Cerebellar cortex (tissue), 1 donor: Measurements from ENCODE around the gene CACFD1.

ENCODE experiments used
- DNase-seq: peaks from one replicate; pipeline ENCODE4 v3.0.0-alpha.2; 2015; ENCODE audit warnings: low spot score

The CACFD1 gene

GRCh38 chr9:133464638-133465037 is 4.9 kb downstream of the CACFD1 start:
- DNase-seq: no peak

DNA sequence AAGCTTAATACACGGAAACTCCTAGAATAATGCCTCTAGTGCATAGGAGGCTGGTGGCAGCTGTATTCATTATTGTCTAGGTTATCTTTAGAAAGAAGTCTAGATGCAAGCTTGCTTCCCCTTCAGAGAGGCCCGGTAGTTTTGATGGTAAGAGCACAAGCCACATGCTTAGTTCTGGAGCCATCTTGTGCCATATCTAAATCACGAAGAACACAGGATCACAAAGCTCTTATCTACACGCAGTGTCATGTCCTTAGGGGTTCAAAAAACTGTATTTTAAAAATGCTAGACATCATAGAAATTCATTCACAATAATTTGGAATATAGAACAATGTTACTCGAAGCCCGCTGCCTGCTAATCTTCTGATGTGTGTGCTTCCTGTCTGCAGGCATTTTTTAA is 6.2 kb downstream of the CACFD1 start:
- no peak for DNase-seq

- DNase-seq: no peak
Measured at GRCh38 chr9:133467101-133467500, 7.3 kb downstream of the CACFD1 start.

DNA sequence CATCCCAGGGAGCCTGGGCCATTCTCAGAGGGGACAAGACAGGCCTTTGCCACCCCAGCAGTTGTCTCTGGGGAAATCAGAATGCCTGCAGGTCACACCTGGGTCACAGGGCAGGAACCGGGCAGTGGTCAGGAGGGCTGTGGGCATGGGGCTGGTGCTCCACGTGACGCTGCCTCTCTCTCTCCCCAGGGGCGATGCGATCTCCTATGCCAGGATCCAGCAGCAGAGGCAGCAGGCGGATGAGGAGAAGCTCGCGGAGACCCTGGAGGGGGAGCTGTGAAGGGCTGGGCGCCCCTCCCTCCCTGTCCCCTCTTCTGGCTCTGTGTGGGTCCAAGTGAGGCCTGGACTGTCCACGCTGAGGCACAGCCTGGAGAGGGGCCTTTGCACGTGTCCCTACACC is 8.6 kb downstream of the CACFD1 start:
- DNase-seq: no peak

GRCh38 chr9:133468777-133469421 is 9.1 kb downstream of the CACFD1 start:
- DNase-seq: no peak

- no peak for DNase-seq
Measured at GRCh38 chr9:133470427-133470924, 10.7 kb downstream of the CACFD1 start.

DNA sequence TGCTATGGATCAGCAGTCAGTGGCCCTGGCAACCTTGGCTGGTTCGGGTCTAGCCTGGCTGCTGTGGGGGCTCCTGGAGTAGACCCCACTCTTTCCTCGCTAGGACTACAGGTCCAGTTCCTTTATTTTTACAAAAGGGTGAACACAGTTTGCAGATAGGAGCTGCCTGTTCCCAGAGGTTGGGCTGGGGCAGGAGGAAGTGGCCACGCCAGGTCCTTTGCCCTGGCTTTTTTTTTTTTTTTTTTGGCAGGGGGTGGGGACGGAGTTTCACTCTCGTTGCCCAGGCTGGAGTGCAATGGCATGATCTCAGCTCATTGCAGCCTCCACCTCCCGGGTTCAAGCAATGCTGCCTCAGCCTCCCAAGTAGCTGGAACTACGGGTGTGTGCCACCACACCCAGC is 11.2 kb downstream of the CACFD1 start:
- DNase-seq: no peak

GRCh38 chr9:133471551-133472276 is 11.9 kb downstream of the CACFD1 start:
- DNase-seq: no peak

DNA sequence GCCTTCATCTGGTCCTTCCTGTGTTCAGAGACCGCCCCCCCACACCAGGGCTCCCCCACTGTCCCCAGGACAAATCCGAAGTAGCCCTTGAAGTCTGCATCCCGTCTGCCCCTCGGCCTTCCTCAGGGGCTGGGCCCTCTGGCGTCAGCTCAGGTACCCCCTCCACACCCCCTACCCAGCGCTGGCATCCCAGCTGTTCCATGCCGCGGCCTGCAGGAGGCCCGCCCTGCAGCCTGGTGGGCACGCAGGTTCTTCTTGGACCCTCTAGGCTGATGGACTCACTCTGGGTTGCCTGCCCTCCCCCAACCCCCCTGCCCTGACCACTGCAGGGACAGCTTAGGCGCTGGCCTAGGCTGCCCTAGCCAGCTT is 12.5 kb downstream of the CACFD1 start:
- DNase-seq: no peak

- no peak for DNase-seq
Measured at GRCh38 chr9:133472753-133473378, 13.1 kb downstream of the CACFD1 start.

DNA sequence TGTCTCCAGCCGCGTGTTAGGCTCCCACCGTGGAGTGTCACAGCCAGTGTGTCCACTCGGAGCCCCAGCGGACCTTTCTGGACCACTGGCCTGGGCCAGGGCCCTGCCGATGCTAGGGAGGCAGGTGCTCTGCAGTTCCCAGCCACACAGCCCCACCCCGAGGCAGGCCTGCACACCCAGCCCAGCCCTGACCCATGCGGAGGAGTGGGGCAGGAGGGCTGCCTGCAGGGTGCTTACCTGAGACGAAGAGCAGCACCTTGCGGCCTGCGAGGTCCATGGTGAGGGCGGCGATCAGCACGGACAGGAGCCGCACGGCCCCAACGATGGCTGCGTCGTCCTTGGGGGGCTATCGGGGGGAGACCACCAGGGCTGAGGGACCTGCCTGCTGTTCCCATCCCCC is 14.0 kb downstream of the CACFD1 start:
- DNase-seq: no peak

GRCh38 chr9:133474215-133474614 is 14.4 kb downstream of the CACFD1 start:
- no peak for DNase-seq

DNA sequence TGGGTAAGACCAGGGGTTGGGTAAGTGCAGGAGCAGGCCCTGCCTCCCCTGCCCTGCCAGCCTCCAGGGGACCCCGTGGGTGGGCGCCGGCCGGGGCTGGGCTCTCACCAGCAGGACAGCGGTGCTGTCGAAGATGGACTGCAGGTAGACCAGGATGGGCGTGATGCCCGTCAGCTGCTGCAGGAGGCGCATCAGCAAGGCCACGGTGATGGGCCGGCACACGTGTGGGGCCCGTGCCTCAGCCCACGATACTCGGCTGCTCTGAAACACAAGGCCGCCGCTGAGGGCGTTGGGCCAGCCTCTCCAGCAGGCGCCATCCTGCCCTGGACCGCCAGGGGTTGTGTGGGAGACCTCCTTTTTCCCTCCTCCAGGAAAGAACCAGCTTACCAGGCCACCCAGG is 15.1 kb downstream of the CACFD1 start:
- no peak for DNase-seq

GRCh38 chr9:133475292-133476012 is 15.7 kb downstream of the CACFD1 start:
- DNase-seq: no peak

DNA sequence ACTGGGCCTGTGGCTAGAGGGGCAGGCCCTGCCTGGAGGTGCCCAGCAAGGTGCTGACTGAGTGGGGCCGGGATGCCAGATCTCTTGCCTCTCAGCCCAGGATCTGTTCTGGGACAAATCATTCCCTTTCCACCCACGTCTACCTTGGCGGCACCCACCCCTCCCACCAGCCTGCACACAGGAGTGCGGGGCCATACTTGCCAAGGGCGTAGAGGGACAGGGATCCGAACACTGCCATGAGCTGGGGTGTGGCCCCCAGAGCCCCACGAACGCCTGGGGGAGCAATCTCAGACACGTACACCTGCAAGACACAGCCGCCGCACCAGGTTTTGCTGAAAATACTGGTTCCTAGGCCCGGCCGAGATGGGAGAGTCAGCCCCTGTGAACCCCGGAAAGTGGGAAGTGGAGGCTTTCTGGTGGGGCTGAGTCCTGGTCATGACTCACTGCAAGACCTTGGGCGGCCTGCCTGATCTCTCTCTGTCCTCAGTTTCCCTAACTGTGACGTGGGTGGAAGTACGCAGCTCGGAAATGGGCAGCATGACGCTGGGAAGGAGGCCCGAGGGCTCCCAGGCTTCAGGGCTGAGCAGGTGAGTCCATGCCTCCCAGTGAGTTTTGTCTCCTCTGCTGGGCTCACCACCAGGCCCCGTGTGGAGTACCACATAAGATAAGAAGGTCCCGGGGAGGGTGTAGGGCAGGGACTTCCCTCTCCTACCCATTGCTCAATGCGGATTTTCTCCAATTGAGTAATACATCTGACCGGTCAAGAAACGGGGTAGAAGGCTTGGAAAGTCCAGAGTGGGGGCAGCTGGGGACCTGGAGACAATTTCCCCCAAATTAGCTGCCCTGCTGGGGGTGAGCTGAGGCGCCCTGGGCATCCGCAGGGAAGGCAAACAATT is 16.5 kb downstream of the CACFD1 start:
- DNase-seq: no peak

DNA sequence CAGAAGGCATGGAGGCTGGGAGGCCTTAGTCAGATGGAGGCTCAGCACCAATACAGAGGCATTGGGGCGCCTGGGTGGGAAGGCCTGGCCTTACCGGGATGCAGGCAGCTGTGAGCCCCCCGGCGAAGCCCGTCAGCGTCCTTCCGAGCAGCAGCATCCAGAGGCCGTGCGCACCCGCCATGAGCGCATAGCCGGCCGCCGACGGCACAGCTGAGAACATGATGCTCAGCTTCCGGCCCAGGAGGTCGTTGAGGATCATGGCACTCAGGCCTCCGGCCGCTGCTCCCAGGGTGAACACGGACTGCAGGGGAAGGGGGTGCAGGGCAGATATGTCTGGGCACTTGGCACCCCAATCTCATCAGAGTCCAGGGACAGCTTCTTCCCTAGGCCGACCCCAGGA is 17.2 kb downstream of the CACFD1 start:
- no peak for DNase-seq

DNA sequence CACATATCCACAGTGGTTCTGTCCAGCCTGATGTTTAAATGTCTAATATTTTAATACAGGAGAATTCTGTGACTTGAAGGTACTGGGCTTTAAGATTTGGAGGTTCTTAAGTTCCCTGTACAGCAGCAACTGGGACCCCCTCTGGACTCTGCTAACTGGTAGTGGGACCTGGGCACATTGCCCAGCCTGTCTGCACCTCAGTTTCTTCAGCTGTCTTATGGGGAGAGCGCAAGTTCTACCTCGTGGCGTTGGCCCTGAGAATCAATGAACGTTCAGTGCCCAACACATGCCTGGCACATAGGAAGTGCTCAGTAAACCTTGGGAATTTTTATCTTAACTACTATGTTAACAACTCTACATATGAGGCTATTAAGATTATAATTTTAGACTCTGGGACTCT is 17.7 kb downstream of the CACFD1 start:
- no peak for DNase-seq

DNA sequence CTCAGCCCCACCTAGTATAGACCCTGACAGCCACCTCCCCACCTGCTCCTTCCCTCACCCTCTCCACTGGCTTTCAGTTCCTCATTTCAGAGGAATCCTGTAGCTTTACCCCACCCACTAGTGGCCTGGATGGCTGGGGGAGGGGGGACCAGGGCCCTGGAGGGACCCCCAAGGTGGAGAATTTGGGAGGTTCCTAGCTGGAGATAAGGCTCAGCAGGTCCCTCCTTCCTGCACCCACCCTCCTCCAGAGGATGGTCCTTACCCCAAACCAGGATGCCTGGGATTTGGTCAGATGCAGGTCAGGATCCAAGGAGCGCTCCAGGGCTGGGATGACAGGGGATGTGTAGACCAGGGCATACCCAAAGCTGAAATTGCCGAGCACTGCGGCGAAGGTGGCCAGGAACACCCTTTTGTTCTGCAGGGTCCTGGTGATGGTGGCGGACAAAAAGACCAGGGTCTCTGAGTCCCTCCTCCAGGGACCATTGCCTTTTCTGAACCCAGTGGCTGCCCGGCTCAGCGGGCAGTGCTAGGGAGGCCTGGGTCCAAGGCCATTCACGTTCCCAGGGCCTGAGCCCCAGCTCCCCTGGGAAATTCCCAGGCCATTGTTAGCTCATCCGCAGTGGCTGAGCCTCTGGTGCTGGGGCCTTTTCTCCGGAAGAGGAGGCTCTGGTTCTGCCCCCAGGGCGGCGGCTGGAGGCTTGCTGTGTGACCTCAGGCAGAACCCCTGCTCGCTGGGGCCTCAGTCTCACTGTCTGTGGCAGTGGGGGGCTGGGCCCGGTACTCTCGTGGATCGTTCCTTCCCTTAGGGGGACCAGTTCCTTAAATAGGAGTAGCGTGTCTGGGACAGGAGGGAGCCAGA is 18.4 kb downstream of the CACFD1 start:
- no peak for DNase-seq

DNA sequence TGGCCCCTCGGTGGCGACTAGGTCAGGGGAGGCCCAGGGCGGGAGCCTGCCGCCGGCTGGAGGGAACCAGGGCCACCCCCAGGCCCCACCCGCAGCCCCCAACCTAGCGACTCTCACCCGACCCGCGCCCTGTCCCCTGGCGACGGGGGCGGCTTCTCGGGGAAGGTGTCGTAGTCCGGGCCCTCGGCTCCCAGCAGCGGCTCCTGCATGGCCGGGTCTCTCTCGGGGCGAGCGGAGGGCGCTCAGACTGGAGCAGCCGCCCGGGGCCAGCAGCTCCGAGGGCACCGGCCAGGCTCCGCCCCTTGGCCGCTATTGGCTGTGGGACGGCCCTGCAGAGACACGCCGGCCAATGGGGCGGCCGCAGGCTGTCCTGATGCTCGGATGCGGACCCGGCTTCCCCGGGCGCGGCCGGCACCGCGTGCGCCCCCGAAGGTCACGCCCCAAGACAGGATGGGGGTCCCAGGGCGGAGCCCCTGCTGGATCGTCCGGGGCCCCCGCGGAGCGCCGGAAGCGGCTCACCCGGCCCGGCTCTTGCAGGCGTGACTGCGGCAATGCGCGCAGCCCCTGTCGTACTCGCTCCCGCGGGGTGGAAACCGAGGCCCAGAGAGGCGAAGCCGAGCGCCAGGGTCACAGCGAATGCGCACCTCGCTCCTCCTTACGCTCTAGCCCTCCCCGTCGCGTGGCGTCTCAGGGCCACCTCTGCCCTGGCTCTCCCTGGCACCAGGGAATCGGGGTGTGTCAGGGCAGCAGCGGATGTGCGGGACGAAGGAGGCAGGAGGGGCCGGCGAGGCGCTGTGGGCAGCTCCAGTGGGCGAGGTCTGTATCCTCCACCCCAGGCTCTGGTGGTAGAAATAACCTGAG is 19.3 kb downstream of the CACFD1 start, which contains the start of gene SLC2A6:
SLC2A6 (minus strand) TSS at position 249 of the 861 bp plus-strand sequence; CDS start at position 209, 40 bp downstream.
- DNase-seq: peak; percentile 89
